ENCODE measurements around the gene TAS1R3. TPM values are rescaled to one million over a fixed set of nuclear protein-coding genes. Genes with fewer than 3 reads are reported as not detected.

Gene TAS1R3
- total and polyA plus RNA-seq, 3 donors from 2014 or later = 0.66 to 1.5 (median 1.5) TPM

DNA sequence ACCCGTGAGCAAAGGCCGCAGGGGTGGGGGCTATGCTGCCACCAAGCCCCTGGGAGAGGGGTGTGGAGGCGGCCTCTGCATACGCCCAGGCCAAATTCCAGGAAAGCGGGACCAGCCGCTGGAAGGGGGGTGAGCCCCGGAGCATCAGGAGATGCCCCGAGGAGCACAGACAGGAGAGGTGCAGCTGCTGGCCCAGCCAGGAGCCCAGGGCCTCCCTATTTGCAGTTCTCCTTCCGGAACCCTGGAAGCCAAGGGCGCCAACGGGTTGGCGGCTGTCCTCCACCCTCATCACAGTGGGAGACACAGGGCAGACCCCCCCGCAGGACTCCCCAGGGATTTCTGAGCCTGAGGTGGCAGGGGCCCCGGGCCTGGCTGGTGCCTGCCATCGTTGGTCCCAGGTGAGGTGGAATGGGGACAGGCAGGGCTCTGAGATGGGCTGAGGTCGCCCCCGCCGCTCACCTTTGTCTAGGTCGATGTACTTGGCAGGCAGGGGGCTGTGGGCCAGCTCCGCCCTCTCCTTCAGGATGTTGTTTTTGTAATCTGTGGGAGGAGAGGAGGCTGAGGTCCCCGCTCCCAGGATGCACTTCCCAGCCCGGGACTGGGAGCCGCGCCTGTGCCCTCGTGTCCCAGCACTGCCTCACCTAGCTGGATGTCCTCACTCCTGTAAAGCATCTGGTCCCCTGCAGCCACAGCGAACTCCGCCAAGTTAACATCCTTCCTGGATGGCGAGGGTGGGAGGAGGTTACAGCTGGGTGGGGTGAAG lies 22.5 kb downstream of the TAS1R3 start:
- 32 to 45% methylated on average over 6 to 28 of the region's 28 CpGs for WGBS, 2 donors
- TF ChIP-seq CTCF (IDR thresholded peaks at IDR 0.05) = no peak
- TF ChIP-seq POLR2A (IDR thresholded peaks at IDR 0.05) = no peak
- Histone ChIP-seq H3K27me3 (no peaks in the 10 kb centered on the region), H3K4me3 (no peak overlapping the region), H3K27ac (peak overlapping the region in 1 of 2 donors; percentile 43), H3K4me1 (peaks cover 37% of the 10 kb centered on the region), H3K9me3 (no peaks in the 10 kb centered on the region), H3K36me3 (ENCODE audit: low read depth, missing control alignments) (no peaks in the 10 kb centered on the region)
- intact Hi-C loops (cut with DNase I; ENCODE audit: low total_unique reads) = no loop called here
- no peak for DNase-seq

DNA sequence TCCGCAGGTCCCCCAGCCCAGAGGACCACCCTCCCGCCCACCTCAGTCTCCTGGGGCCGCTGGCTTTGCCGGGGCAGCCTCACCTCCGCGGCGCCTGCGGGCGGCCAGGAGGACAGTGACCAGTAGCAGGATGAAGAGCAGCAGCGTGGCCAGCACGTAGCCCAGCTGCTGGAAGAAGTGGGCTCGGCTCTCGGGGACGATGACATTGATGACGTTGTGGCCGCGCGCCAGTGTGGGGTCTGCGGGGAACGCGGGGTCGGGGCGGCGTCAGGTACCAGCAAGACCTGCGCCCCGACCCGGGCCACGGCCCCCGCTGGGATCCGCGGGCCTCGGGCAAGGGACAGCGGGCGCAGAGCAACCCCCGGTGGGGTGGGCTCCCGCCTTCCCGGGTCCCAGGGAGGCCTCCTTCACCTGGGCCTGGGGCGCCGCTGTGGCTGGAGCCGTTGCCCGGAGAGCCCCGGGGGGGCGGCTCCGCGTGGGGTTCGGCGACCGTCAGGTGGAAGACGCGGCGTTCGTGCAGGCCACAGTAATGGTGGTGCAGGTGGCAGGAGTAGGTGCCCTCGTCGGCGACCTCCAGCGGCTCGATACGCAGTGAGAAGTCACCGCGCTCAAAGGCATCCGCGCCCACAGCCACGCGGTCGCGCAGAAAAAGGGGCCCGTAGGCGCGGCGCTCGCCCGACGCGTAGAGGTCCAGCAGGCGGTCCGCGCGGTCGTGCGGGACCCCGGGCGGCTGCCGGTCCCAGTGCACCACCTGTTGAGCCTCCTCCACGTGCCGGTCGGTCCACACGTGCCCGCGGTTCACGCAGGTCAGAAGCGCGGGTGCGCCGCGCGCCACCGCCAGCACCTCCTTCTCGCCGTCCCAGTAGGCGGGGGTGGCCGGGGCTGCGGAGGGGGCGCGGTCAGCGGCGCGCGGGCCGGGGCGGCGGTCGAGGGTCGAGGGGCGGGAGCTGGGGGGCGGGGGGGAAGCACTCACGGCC lies 23.5 kb downstream of the TAS1R3 start:
- H3K4me3 ChIP-seq = peak overlapping the region; percentile 44 to 45
- H3K36me3 ChIP-seq (ENCODE audit: low read depth, missing control alignments) = no peaks in the 10 kb centered on the region
- DNase-seq = no peak
- no peaks in the 10 kb centered on the region for H3K9me3 ChIP-seq
- intact Hi-C loops (cut with DNase I; ENCODE audit: low total_unique reads) = no loop called here
- H3K4me1 ChIP-seq = peaks cover 47% of the 10 kb centered on the region
- H3K27me3 ChIP-seq = no peaks in the 10 kb centered on the region
- 41 to 42% methylated on average over 21 to 46 of the region's 116 CpGs for WGBS, 2 donors
- no peak for TF ChIP-seq POLR2A (IDR thresholded peaks at IDR 0.05)
- no peak for TF ChIP-seq CTCF (IDR thresholded peaks at IDR 0.05)
- peak overlapping the region in 1 of 2 donors; percentile 64 for H3K27ac ChIP-seq

GRCh38 chr1:1355416-1355815 lies 24.3 kb downstream of the TAS1R3 start:
- intact Hi-C loops (cut with DNase I; ENCODE audit: low total_unique reads) = no loop called here
- Histone ChIP-seq H3K4me3 (peak overlapping the region; percentile 44 to 45), H3K27me3 (no peaks in the 10 kb centered on the region), H3K9me3 (no peaks in the 10 kb centered on the region), H3K4me1 (peaks cover 54% of the 10 kb centered on the region), H3K27ac (peak overlapping the region in 1 of 2 donors; percentile 64), H3K36me3 (ENCODE audit: low read depth, missing control alignments) (no peaks in the 10 kb centered on the region)
- TF ChIP-seq CTCF (IDR thresholded peaks at IDR 0.05) (no peak), POLR2A (IDR thresholded peaks at IDR 0.05) (no peak)
- WGBS, 2 donors = 0% methylated on average over 5 of the region's 52 CpGs; no CpG with 5 or more reads in 1 of the 2 donors
- DNase-seq = peak; percentile 71

GRCh38 chr1:1356166-1356795 lies 25.2 kb downstream of the TAS1R3 start:
- 19 to 32% methylated on average over 5 to 7 of the region's 8 CpGs for WGBS, 2 donors
- DNase-seq = no peak
- Histone ChIP-seq H3K4me3 (peak overlapping the region; percentile 56 to 69), H3K27me3 (no peaks in the 10 kb centered on the region), H3K27ac (peak overlapping the region; percentile 59 to 90), H3K4me1 (peaks cover 58% of the 10 kb centered on the region), H3K9me3 (no peaks in the 10 kb centered on the region), H3K36me3 (ENCODE audit: low read depth, missing control alignments) (no peaks in the 10 kb centered on the region)
- intact Hi-C loops (cut with DNase I; ENCODE audit: low total_unique reads) = no loop called here
- TF ChIP-seq POLR2A (IDR thresholded peaks at IDR 0.05) = no peak
- no peak for TF ChIP-seq CTCF (IDR thresholded peaks at IDR 0.05)

Measured in testis (tissue), 3 donors.